Osteocyte (in vitro differentiated cells): Measurements from ENCODE around the gene NOSIP. TPM values are rescaled to one million over a fixed set of nuclear protein-coding genes. Genes with fewer than 3 reads are reported as not detected.

ENCODE experiments used
- DNase-seq: peaks from one replicate; pipeline ENCODE4 v3.0.0; 2021; ENCODE audit warnings: mixed read lengths; ENCODE audit not compliant: unreplicated experiment; ENCODE audit errors: extremely low spot score
- H3K27ac Mint-ChIP-seq: one replicate; pipeline ENCODE4 v1.8.0; 2021; ENCODE audit warnings: mild to moderate bottlenecking, mixed read lengths; ENCODE audit not compliant: unreplicated experiment
- H3K27me3 Mint-ChIP-seq: one replicate; pipeline ENCODE4 v1.8.0; 2021; ENCODE audit warnings: mixed read lengths; ENCODE audit not compliant: unreplicated experiment
- H3K36me3 Mint-ChIP-seq: one replicate; pipeline ENCODE4 v1.8.0; 2021; ENCODE audit warnings: mixed read lengths; ENCODE audit not compliant: unreplicated experiment
- H3K4me1 Mint-ChIP-seq: one replicate; pipeline ENCODE4 v1.8.0; 2021; ENCODE audit warnings: mixed read lengths; ENCODE audit not compliant: unreplicated experiment
- H3K4me3 Mint-ChIP-seq: one replicate; pipeline ENCODE4 v1.8.0; 2021; ENCODE audit warnings: mild to moderate bottlenecking, moderate library complexity, mixed read lengths; ENCODE audit not compliant: unreplicated experiment
- H3K9me3 Mint-ChIP-seq: one replicate; pipeline ENCODE4 v1.8.0; 2021; ENCODE audit warnings: mixed read lengths; ENCODE audit not compliant: unreplicated experiment
- CTCF ChIP-seq: fragments of 200-600 bp; sonication (generic); IDR thresholded peaks from 2 replicates; pipeline ENCODE4 v1.5.0; 2021; ENCODE audit warnings: antibody characterized with exemption, mild to moderate bottlenecking, moderate library complexity
- total RNA-seq: library from RNA; stranded (reverse); gene quantifications from 2 replicates; pipeline ENCODE4 v1.2.1, GENCODE V29; 2021

The NOSIP gene
- total RNA-seq, 1 donor from 2014 or later, result 58.7 TPM

- Mint-ChIP-seq H3K27me3 (no peaks in the 10 kb centered on the region), H3K27ac (no peak overlapping the region), H3K4me3 (no peak overlapping the region), H3K4me1 (peaks cover 2% of the 10 kb centered on the region), H3K9me3 (no peaks in the 10 kb centered on the region), H3K36me3 (peaks cover 20% of the 10 kb centered on the region)
- DNase-seq, result no peak
- no peak for TF ChIP-seq CTCF
These were observed 27.6 kb downstream of the NOSIP start for GRCh38 chr19:49552749-49553148.

- H3K27ac Mint-ChIP-seq, result no peak overlapping the region
- H3K9me3 Mint-ChIP-seq, result no peaks in the 10 kb centered on the region
These were observed 28.8 kb downstream of the NOSIP start for GRCh38 chr19:49551531-49551930.

GRCh38 chr19:49549045-49549444, 31.3 kb downstream of the NOSIP start:
- Mint-ChIP-seq H3K27ac (peak overlapping the region; percentile 10), H3K36me3 (peaks cover 7% of the 10 kb centered on the region), H3K27me3 (no peaks in the 10 kb centered on the region), H3K9me3 (no peaks in the 10 kb centered on the region), H3K4me3 (no peak overlapping the region), H3K4me1 (peaks cover 5% of the 10 kb centered on the region)
- no peak for TF ChIP-seq CTCF
- no peak for DNase-seq

More at GRCh38 chr19:49551531-49551930, 28.8 kb downstream of the NOSIP start:
- no peaks in the 10 kb centered on the region for H3K27me3 Mint-ChIP-seq
- TF ChIP-seq CTCF, result no peak
- peaks cover 5% of the 10 kb centered on the region for H3K4me1 Mint-ChIP-seq
- no peak overlapping the region for H3K4me3 Mint-ChIP-seq
- DNase-seq, result no peak
- H3K36me3 Mint-ChIP-seq, result peaks cover 16% of the 10 kb centered on the region

GRCh38 chr19:49546825-49547565, 33.4 kb downstream of the NOSIP start:
- Mint-ChIP-seq H3K4me3 (no peak overlapping the region), H3K27me3 (no peaks in the 10 kb centered on the region), H3K36me3 (peaks cover 4% of the 10 kb centered on the region), H3K4me1 (peaks cover 4% of the 10 kb centered on the region), H3K27ac (peak overlapping the region; percentile 31), H3K9me3 (no peaks in the 10 kb centered on the region)
- TF ChIP-seq CTCF, result peak; percentile 89
- DNase-seq, result no peak

GRCh38 chr19:49544154-49544553, 36.2 kb downstream of the NOSIP start:
- Mint-ChIP-seq H3K27me3 (no peaks in the 10 kb centered on the region), H3K36me3 (peaks cover 10% of the 10 kb centered on the region), H3K4me3 (no peak overlapping the region), H3K9me3 (no peaks in the 10 kb centered on the region), H3K4me1 (peaks cover 4% of the 10 kb centered on the region), H3K27ac (no peak overlapping the region)
- no peak for DNase-seq
- no peak for TF ChIP-seq CTCF
